Stomach (tissue), 9 donors: ENCODE data around the gene MASP2. TPM values are rescaled to one million over a fixed set of nuclear protein-coding genes. Genes with fewer than 3 reads are reported as not detected.
A peak's percentile ranks its signal among the peaks of the same experiment; 100 is the strongest.

Experiments used
- DNase-seq, 2 donors: peaks; one replicate each; pipeline versions ENCODE4 v3.0.0 to v3.0.0-alpha.2; 2013 to 2019
- H3K27ac ChIP-seq, 5 donors: fragments of 200-600 bp in 4 of 5; sonication (generic) in 4 of 5; one replicate each; pipeline ENCODE4 v1.5.1; 2013 to 2019; ENCODE audit warnings: mild to moderate bottlenecking in 1 of 5, moderate library complexity in 1 of 5
- H3K27me3 ChIP-seq, 3 donors: fragments of 200-600 bp; sonication (generic); one replicate each; pipeline ENCODE4 v1.5.1; 2017 to 2019; ENCODE audit warnings: mixed run types in 1 of 3
- H3K36me3 ChIP-seq, 4 donors: fragments of 200-600 bp; sonication (generic); 1 replicate in 3 of 4; 2 replicates in 1 of 4; pipeline ENCODE4 v1.5.1; 2016 to 2019
- H3K4me1 ChIP-seq, 4 donors: fragments of 200-600 bp; sonication (generic); one replicate each; pipeline ENCODE4 v1.5.1; 2016 to 2019
- H3K4me3 ChIP-seq, 4 donors: fragments of 200-600 bp; sonication (generic) in 3 of 4; one replicate each; pipeline ENCODE4 v1.5.1; 2016 to 2019; ENCODE audit warnings: mild to moderate bottlenecking in 1 of 4
- H3K9me3 ChIP-seq, 4 donors: fragments of 200-600 bp; sonication (generic); one replicate each; pipeline ENCODE4 v1.5.1; 2016 to 2019
- CTCF ChIP-seq, 7 experiments: fragments of 450-650 bp in 4 of 7; fragments of 200-600 bp in 3 of 7; sonication (generic) in 3 of 7; IDR thresholded peaks; one replicate each; pipeline ENCODE4 v1.5.1; 2016 to 2019; ENCODE audit warnings: antibody characterized with exemption in 7 of 7, control low read depth in 2 of 7, mild to moderate bottlenecking in 1 of 7
- EP300 ChIP-seq: sonication (generic); formaldehyde crosslinking; IDR thresholded peaks from one replicate; pipeline ENCODE4 v1.6.1; 2017; ENCODE audit warnings: antibody characterized with exemption
- POLR2A ChIP-seq, 4 donors: fragments of 450-650 bp; IDR thresholded peaks; one replicate each; pipeline ENCODE4 v1.6.1; 2016; ENCODE audit warnings: antibody characterized with exemption in 4 of 4, control low read depth in 2 of 4, mild to moderate bottlenecking in 1 of 4, moderate library complexity in 1 of 4
- POLR2AphosphoS5 ChIP-seq, 3 donors: sonication (generic); formaldehyde crosslinking; IDR thresholded peaks; one replicate each; pipeline ENCODE4 v1.6.1; 2016; ENCODE audit warnings: antibody characterized with exemption in 3 of 3
- WGBS, 5 donors: extraction: QIAGEN DNeasy Blood & Tissue Kit in 3 of 5; methylation state at CpG; one replicate each; pipeline versions ENCODE4 v1.1.5 to v1.1.7; 2013 to 2018; 5-methylcytosine and 5-hydroxymethylcytosine counted together
- intact Hi-C: fragments of 100-400 bp; cut with DNase I; formaldehyde crosslinking; loops from one replicate; pipeline ENCODE4 v1.15.1; 2023; ENCODE audit warnings: low total_unique reads
- polyA plus RNA-seq, 3 donors: library from polyadenylated mRNA; stranded (reverse); fragments of 200-250 nt; gene quantifications; one replicate each; pipeline ENCODE4 v1.2.3, GENCODE V29; 2013
- total RNA-seq, 5 donors: library from RNA; depleted of rRNA; stranded (reverse); fragments of >200 nt; gene quantifications; one replicate each; pipeline versions ENCODE4 v1.1.0 to v1.2.3, GENCODE V29; 2014 to 2016
- donor health status: healthy with polysubstance abuse.
- donor health status: Bipolar disorder and iron deficiency.
- donor health status: healthy.

MASP2 gene
- total and polyA plus RNA-seq, 8 donors, result not detected

- DNase-seq, result no peak
- no peak overlapping the region for H3K4me3 ChIP-seq
- peaks cover 25 to 56% (median 53%) of the 10 kb centered on the region in 4 donors for H3K36me3 ChIP-seq
- WGBS, 5 donors, result 41 to 65% (median 54%) methylated on average over 3 of the region's 3 CpGs
- H3K27ac ChIP-seq, result no peak overlapping the region
- H3K9me3 ChIP-seq, result no peaks in the 10 kb centered on the region
- TF ChIP-seq POLR2A (IDR thresholded peaks at IDR 0.05) (no peak), EP300 (no peak), POLR2AphosphoS5 (IDR thresholded peaks at IDR 0.05) (no peak), CTCF (IDR thresholded peaks at IDR 0.05) (no peak)
- no peaks in the 10 kb centered on the region for H3K27me3 ChIP-seq
- H3K4me1 ChIP-seq, result peaks cover 11 to 32% (median 24%) of the 10 kb centered on the region in 4 donors
- intact Hi-C loops, result no loop called here
Observed at GRCh38 chr1:11062965-11063401, 15.9 kb upstream of the MASP2 start.

DNA sequence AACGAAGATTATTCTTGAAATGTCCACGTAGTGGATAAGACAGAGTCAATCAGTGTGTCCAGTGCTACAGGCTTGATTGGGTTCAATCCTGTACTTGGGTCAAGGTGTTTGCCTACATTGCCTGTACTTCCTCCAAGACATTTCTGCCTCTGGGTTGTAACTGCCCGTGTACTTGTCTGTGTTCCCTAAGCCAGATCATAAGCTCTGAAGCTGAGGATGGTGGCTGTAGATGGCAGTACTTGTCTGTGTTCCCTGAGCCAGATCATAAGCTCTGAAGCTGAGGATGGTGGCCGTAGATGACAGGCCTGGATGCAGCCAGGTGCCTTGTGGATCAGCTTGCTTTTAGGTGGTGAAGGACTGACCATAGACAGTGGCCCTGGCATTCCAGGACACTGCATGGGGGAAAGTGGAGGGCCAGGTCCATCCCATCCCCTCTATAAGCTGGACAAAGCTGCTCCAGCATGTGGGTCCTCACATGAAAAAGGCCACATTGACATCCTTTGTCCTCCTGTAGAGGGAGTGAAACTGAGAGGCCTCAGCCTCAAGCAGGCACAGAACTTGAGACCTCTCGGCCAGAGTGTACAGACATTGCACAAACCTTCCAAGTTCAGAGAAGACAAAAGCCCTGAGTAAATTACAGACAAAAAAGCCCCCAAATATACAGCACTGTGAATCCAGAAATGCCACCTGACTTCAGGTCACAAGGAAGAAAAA, 14.8 kb upstream of the MASP2 start:
- Histone ChIP-seq H3K4me1 (peaks cover 11 to 34% (median 24%) of the 10 kb centered on the region in 4 donors), H3K27me3 (no peaks in the 10 kb centered on the region), H3K4me3 (no peak overlapping the region), H3K27ac (no peak overlapping the region), H3K9me3 (no peaks in the 10 kb centered on the region), H3K36me3 (peaks cover 17 to 56% (median 52%) of the 10 kb centered on the region in 4 donors)
- intact Hi-C loops, result no loop called here
- TF ChIP-seq EP300 (no peak), POLR2AphosphoS5 (IDR thresholded peaks at IDR 0.05) (no peak), CTCF (IDR thresholded peaks at IDR 0.05) (no peak), POLR2A (IDR thresholded peaks at IDR 0.05) (no peak)
- no peak for DNase-seq
- 57 to 69% (median 61%) methylated on average over 4 to 5 of the region's 5 CpGs for WGBS, 5 donors

- no peak for TF ChIP-seq EP300
- TF ChIP-seq CTCF (IDR thresholded peaks at IDR 0.05), result peak in 3 of 7 experiments; percentile 46 to 86 (median 65)
- TF ChIP-seq POLR2A (IDR thresholded peaks at IDR 0.05), result no peak
- TF ChIP-seq POLR2AphosphoS5 (IDR thresholded peaks at IDR 0.05), result peak in 2 of 3 donors; percentile 42 to 75
- 0 to 1% (median 1%) methylated on average over 32 to 83 of the region's 83 CpGs for WGBS, 5 donors
- H3K27me3 ChIP-seq, result no peaks in the 10 kb centered on the region
- intact Hi-C loops, result no loop called here
- H3K9me3 ChIP-seq, result no peaks in the 10 kb centered on the region
- DNase-seq, result peak; percentile 95 to 97
- H3K4me1 ChIP-seq, result peaks cover 11 to 34% (median 24%) of the 10 kb centered on the region in 4 donors
- peak within 1 kb of the TSS; percentile 88 to 99 (median 96) for H3K4me3 ChIP-seq
- peaks cover 15 to 56% (median 52%) of the 10 kb centered on the region in 4 donors for H3K36me3 ChIP-seq
- H3K27ac ChIP-seq, result peak within 1 kb of the TSS; percentile 74 to 86 (median 79)
Observed at GRCh38 chr1:11059968-11060830, 13.2 kb upstream of the MASP2 start, which contains the start of gene SRM. TSS of gene SRM (minus strand) at chr1:11060018. CDS start at chr1:11059943, 75 bp downstream.
